HEK293 (cell line): Measurements from ENCODE around the gene CD74.

Experiments
- CTCF ChIA-PET: fragments of 350-600 bp; formaldehyde crosslinking; extraction: SDS; loops from one replicate; lab custom pipeline; 2021; ENCODE audit warnings: antibody characterized with exemption; lab: Yijun Ruan, JAX
- POLR2A ChIA-PET: fragments of 300-600 bp; formaldehyde crosslinking; extraction: SDS; loops from one replicate; lab custom pipeline; 2020; ENCODE audit warnings: antibody characterized with exemption, inconsistent platforms; lab: Yijun Ruan, JAX
- H3K27ac ChIP-seq: fragments of 200-500 bp; sonication (Bioruptor generic); 2 replicates; pipeline ENCODE4 v1.5.1; 2014; ENCODE audit warnings: low read depth, low read length, control low read depth, inconsistent platforms; ENCODE audit errors: extremely low read depth
- H3K36me3 ChIP-seq, 2 experiments: fragments of 200-500 bp in 1 of 2; sonication (Bioruptor generic) in 1 of 2; 1 replicate in 1 of 2; 2 replicates in 1 of 2; pipeline ENCODE4 v1.5.1; 2014 to 2017; ENCODE audit warnings: inconsistent platforms in 2 of 2, low read length in 2 of 2; ENCODE audit not compliant: control insufficient read depth in 2 of 2, insufficient read depth in 1 of 2
- H3K4me1 ChIP-seq: fragments of 200-500 bp; sonication (Bioruptor generic); 2 replicates; pipeline ENCODE4 v1.5.1; 2014; ENCODE audit warnings: mild to moderate bottlenecking, low read length, inconsistent platforms; ENCODE audit not compliant: control insufficient read depth, insufficient read depth
- H3K4me3 ChIP-seq: 2 replicates; pipeline ENCODE4 v1.5.1; 2011; ENCODE audit warnings: low read depth, mild to moderate bottlenecking, control low read depth, low read length, moderate library complexity
- H3K9me3 ChIP-seq: fragments of 200-500 bp; sonication (Bioruptor generic); 2 replicates; pipeline ENCODE4 v1.5.1; 2014; ENCODE audit warnings: low read depth, low read length, inconsistent platforms; ENCODE audit not compliant: control insufficient read depth, insufficient read depth
- BCL11A ChIP-seq: fragments of 450-650 bp; formaldehyde crosslinking; IDR thresholded peaks from 2 replicates; pipeline ENCODE4 v1.5.1; 2016; ENCODE audit warnings: low read depth, missing biosample characterization, missing genetic modification characterization
- HOXA7 ChIP-seq: sonication (generic); formaldehyde crosslinking; IDR thresholded peaks from 2 replicates; pipeline ENCODE4 v1.8.1; 2022; ENCODE audit warnings: missing genetic modification reagents, borderline replicate concordance
- IKZF3 ChIP-seq: fragments of 450-650 bp; IDR thresholded peaks from 2 replicates; pipeline ENCODE4 v1.5.0; 2018; ENCODE audit warnings: missing biosample characterization, mild to moderate bottlenecking, missing genetic modification characterization, moderate library complexity
- TRIM28 ChIP-seq: IDR thresholded peaks from 2 replicates; pipeline ENCODE4 v1.6.1; 2011; ENCODE audit warnings: low read length, control low read depth, borderline replicate concordance
- ZBTB21 ChIP-seq: fragments of 450-650 bp; formaldehyde crosslinking; IDR thresholded peaks from 2 replicates; pipeline ENCODE4 v1.5.1; 2017; ENCODE audit warnings: missing biosample characterization, missing genetic modification characterization
- ZBTB7A ChIP-seq: fragments of 450-650 bp; formaldehyde crosslinking; IDR thresholded peaks from 2 replicates; pipeline ENCODE4 v1.5.1; 2016; ENCODE audit warnings: low read depth, missing biosample characterization, missing genetic modification characterization
- ZEB2 ChIP-seq: fragments of 450-650 bp; formaldehyde crosslinking; IDR thresholded peaks from 2 replicates; pipeline ENCODE4 v1.5.1; 2016; ENCODE audit warnings: missing biosample characterization, missing genetic modification characterization
- ZNF510 ChIP-seq: fragments of 450-650 bp; formaldehyde crosslinking; IDR thresholded peaks from 2 replicates; pipeline ENCODE4 v1.5.1; 2018; ENCODE audit warnings: mild to moderate bottlenecking, missing genetic modification characterization, missing biosample characterization; ENCODE audit not compliant: insufficient replicate concordance
- ZNF514 ChIP-seq: fragments of 450-650 bp; formaldehyde crosslinking; IDR thresholded peaks from 2 replicates; pipeline ENCODE4 v1.5.1; 2016; ENCODE audit warnings: missing biosample characterization, missing genetic modification characterization
- ZNF560 ChIP-seq: fragments of 450-650 bp; formaldehyde crosslinking; IDR thresholded peaks from 2 replicates; pipeline ENCODE4 v1.5.1; 2017; ENCODE audit warnings: missing biosample characterization, missing genetic modification characterization, borderline replicate concordance
- ZNF623 ChIP-seq: fragments of 450-650 bp; formaldehyde crosslinking; IDR thresholded peaks from 2 replicates; pipeline ENCODE4 v1.5.1; 2016; ENCODE audit warnings: missing biosample characterization, missing genetic modification characterization
- ZNF654 ChIP-seq: fragments of 450-650 bp; formaldehyde crosslinking; IDR thresholded peaks from 2 replicates; pipeline ENCODE4 v1.5.1; 2016; ENCODE audit warnings: low read depth, missing biosample characterization, missing genetic modification characterization
- ZNF677 ChIP-seq: fragments of 450-650 bp; IDR thresholded peaks from 2 replicates; pipeline ENCODE4 v1.5.0; 2018; ENCODE audit warnings: missing biosample characterization, mild to moderate bottlenecking, missing genetic modification characterization, moderate library complexity
- ZSCAN30 ChIP-seq: fragments of 450-650 bp; IDR thresholded peaks from 2 replicates; pipeline ENCODE4 v1.5.1; 2018; ENCODE audit warnings: missing biosample characterization, mild to moderate bottlenecking, missing genetic modification characterization, moderate library complexity
- ZXDB ChIP-seq: fragments of 450-650 bp; formaldehyde crosslinking; IDR thresholded peaks from 2 replicates; pipeline ENCODE4 v1.5.1; 2016; ENCODE audit warnings: missing biosample characterization, missing genetic modification characterization
- TF ChIP-seq, protein P1 (sequence below): fragments of 450-650 bp; formaldehyde crosslinking; IDR thresholded peaks from 2 replicates; pipeline ENCODE4 v1.5.1; 2017; ENCODE audit warnings: missing biosample characterization, missing genetic modification characterization
- TF ChIP-seq, protein P2 (sequence below): fragments of 450-650 bp; formaldehyde crosslinking; IDR thresholded peaks from 2 replicates; pipeline ENCODE4 v1.5.0; 2017; ENCODE audit warnings: missing biosample characterization, missing genetic modification characterization, borderline replicate concordance
- TF ChIP-seq, protein P3 (sequence below): fragments of 450-650 bp; formaldehyde crosslinking; IDR thresholded peaks from 2 replicates; pipeline ENCODE4 v1.5.1; 2016; ENCODE audit warnings: missing biosample characterization, missing genetic modification characterization
- TF ChIP-seq, protein P4 (sequence below): fragments of 450-650 bp; formaldehyde crosslinking; IDR thresholded peaks from 2 replicates; pipeline ENCODE4 v1.5.1; 2016; ENCODE audit warnings: missing biosample characterization, missing genetic modification characterization
- TF ChIP-seq, protein P5 (sequence below): fragments of 450-650 bp; formaldehyde crosslinking; IDR thresholded peaks from 2 replicates; pipeline ENCODE4 v1.5.1; 2016; ENCODE audit warnings: missing biosample characterization, missing genetic modification characterization

The CD74 gene

DNA sequence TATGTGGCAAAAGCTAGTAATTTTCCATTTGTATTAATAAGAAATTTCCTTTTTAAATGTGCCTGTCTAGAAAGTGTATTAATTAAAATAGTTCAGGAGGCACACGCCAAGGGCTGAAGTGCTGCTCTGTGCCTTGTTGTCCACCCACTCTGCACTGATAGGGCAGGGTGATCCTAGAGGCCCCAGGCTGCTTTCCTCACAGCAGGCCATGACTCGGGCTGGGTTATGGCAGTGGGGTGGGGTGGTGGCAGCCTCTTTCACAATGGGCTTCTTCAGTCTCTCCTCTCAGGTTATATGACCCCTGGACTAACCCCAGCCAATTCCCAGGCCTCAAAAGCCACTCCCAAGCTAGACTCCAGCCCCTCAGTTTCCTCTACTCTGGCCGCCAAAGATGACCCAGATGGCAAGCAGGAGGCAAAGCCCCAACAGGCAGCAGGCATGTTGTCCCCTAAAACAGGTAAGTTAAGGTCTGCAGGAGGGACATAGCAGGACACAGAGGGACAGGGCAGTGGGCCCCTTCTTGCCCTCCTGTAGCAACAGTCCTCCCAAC, 19.5 kb downstream of the CD74 start:
- Histone ChIP-seq H3K9me3 (no peaks in the 10 kb centered on the region), H3K27ac (no peak overlapping the region), H3K36me3 (peaks cover 33 to 96% of the 10 kb centered on the region in 2 experiments), H3K4me1 (no peaks in the 10 kb centered on the region), H3K4me3 (no peak overlapping the region)
- CTCF ChIA-PET: no interaction called here
- TF ChIP-seq IKZF3 (tag by site-specific recombination) (no peak), ZNF677 (no peak), TRIM28 (no peak), ZEB2 (tag by site-specific recombination) (no peak), ZNF623 (tag by site-specific recombination) (no peak), ZNF560 (tag by site-specific recombination) (no peak), ZNF654 (tag by site-specific recombination) (no peak), ZNF514 (tag by site-specific recombination) (no peak), ZNF510 (no peak), ZBTB21 (tag by site-specific recombination) (no peak), HOXA7 (CRISPR knock-in tag) (no peak), ZXDB (no peak), ZBTB7A (no peak), BCL11A (tag by site-specific recombination) (no peak), ZSCAN30 (tag by site-specific recombination) (no peak)
- TF ChIP-seq, protein P1, sequence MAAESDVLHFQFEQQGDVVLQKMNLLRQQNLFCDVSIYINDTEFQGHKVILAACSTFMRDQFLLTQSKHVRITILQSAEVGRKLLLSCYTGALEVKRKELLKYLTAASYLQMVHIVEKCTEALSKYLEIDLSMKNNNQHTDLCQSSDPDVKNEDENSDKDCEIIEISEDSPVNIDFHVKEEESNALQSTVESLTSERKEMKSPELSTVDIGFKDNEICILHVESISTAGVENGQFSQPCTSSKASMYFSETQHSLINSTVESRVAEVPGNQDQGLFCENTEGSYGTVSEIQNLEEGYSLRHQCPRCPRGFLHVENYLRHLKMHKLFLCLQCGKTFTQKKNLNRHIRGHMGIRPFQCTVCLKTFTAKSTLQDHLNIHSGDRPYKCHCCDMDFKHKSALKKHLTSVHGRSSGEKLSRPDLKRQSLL: no peak
- TF ChIP-seq, protein P2, sequence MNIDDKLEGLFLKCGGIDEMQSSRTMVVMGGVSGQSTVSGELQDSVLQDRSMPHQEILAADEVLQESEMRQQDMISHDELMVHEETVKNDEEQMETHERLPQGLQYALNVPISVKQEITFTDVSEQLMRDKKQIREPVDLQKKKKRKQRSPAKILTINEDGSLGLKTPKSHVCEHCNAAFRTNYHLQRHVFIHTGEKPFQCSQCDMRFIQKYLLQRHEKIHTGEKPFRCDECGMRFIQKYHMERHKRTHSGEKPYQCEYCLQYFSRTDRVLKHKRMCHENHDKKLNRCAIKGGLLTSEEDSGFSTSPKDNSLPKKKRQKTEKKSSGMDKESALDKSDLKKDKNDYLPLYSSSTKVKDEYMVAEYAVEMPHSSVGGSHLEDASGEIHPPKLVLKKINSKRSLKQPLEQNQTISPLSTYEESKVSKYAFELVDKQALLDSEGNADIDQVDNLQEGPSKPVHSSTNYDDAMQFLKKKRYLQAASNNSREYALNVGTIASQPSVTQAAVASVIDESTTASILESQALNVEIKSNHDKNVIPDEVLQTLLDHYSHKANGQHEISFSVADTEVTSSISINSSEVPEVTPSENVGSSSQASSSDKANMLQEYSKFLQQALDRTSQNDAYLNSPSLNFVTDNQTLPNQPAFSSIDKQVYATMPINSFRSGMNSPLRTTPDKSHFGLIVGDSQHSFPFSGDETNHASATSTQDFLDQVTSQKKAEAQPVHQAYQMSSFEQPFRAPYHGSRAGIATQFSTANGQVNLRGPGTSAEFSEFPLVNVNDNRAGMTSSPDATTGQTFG (tag by site-specific recombination): no peak
- TF ChIP-seq, protein P3, sequence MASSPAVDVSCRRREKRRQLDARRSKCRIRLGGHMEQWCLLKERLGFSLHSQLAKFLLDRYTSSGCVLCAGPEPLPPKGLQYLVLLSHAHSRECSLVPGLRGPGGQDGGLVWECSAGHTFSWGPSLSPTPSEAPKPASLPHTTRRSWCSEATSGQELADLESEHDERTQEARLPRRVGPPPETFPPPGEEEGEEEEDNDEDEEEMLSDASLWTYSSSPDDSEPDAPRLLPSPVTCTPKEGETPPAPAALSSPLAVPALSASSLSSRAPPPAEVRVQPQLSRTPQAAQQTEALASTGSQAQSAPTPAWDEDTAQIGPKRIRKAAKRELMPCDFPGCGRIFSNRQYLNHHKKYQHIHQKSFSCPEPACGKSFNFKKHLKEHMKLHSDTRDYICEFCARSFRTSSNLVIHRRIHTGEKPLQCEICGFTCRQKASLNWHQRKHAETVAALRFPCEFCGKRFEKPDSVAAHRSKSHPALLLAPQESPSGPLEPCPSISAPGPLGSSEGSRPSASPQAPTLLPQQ: no peak
- TF ChIP-seq, protein P4, sequence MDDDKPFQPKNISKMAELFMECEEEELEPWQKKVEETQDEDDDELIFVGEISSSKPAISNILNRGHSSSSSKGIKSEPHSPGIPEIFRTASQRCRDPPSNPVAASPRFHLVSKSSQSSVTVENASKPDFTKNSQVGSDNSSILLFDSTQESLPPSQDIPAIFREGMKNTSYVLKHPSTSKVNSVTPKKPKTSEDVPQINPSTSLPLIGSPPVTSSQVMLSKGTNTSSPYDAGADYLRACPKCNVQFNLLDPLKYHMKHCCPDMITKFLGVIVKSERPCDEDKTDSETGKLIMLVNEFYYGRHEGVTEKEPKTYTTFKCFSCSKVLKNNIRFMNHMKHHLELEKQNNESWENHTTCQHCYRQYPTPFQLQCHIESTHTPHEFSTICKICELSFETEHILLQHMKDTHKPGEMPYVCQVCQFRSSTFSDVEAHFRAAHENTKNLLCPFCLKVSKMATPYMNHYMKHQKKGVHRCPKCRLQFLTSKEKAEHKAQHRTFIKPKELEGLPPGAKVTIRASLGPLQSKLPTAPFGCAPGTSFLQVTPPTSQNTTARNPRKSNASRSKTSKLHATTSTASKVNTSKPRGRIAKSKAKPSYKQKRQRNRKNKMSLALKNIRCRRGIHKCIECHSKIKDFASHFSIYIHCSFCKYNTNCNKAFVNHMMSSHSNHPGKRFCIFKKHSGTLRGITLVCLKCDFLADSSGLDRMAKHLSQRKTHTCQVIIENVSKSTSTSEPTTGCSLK (tag by site-specific recombination): no peak
- TF ChIP-seq, protein P5, sequence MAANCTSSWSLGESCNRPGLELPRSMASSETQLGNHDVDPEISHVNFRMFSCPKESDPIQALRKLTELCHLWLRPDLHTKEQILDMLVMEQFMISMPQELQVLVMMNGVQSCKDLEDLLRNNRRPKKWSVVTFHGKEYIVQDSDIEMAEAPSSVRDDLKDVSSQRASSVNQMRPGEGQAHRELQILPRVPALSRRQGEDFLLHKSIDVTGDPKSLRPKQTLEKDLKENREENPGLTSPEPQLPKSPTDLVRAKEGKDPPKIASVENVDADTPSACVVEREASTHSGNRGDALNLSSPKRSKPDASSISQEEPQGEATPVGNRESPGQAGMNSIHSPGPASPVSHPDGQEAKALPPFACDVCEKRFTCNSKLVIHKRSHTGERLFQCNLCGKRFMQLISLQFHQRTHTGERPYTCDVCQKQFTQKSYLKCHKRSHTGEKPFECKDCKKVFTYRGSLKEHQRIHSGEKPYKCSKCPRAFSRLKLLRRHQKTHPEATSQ (tag by site-specific recombination): no peak
- POLR2A ChIA-PET: no interaction called here
